ENCODE results near the gene CENPI.

- peak in 1 of 3 donors; percentile 67 for TF ChIP-seq POLR2A (IDR thresholded peaks at IDR 0.05)
- TF ChIP-seq, protein P1, sequence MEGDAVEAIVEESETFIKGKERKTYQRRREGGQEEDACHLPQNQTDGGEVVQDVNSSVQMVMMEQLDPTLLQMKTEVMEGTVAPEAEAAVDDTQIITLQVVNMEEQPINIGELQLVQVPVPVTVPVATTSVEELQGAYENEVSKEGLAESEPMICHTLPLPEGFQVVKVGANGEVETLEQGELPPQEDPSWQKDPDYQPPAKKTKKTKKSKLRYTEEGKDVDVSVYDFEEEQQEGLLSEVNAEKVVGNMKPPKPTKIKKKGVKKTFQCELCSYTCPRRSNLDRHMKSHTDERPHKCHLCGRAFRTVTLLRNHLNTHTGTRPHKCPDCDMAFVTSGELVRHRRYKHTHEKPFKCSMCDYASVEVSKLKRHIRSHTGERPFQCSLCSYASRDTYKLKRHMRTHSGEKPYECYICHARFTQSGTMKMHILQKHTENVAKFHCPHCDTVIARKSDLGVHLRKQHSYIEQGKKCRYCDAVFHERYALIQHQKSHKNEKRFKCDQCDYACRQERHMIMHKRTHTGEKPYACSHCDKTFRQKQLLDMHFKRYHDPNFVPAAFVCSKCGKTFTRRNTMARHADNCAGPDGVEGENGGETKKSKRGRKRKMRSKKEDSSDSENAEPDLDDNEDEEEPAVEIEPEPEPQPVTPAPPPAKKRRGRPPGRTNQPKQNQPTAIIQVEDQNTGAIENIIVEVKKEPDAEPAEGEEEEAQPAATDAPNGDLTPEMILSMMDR (IDR thresholded peaks at IDR 0.05 in 8 of 11, conservative IDR thresholded peaks at IDR 0.05 in 3 of 11), result peak in 2 of 11 experiments; percentile 25 to 33
Observed at GRCh38 chrX:101097546-101098453, at the start of gene CENPI.

Measured in spleen (tissue), 7 donors.